Osteoblast (primary cell): ENCODE results near the gene UST. TPM values are rescaled to one million over a fixed set of nuclear protein-coding genes. Genes with fewer than 3 reads are reported as not detected.
A peak's percentile ranks its signal among the peaks of the same experiment; 100 is the strongest.

Source experiments
- DNase-seq: peaks from one replicate; pipeline ENCODE4 v3.0.0; 2011; ENCODE audit warnings: low spot score, mixed read lengths; ENCODE audit not compliant: insufficient read length; ENCODE audit errors: missing footprints
- H2AFZ ChIP-seq: 2 replicates; pipeline ENCODE4 v1.6.0; 2011; ENCODE audit warnings: mild to moderate bottlenecking, low read length
- H3K27ac ChIP-seq: 2 replicates; pipeline ENCODE4 v1.5.1; 2011; ENCODE audit warnings: mild to moderate bottlenecking, low read depth, low read length, moderate library complexity
- H3K27me3 ChIP-seq: 2 replicates; pipeline ENCODE4 v1.6.0; 2012; ENCODE audit warnings: mild to moderate bottlenecking, control low read depth, inconsistent platforms, low read length, moderate library complexity; ENCODE audit not compliant: insufficient read depth
- H3K36me3 ChIP-seq: 2 replicates; pipeline ENCODE4 v1.5.1; 2011; ENCODE audit warnings: mild to moderate bottlenecking, low read length, control low read depth, moderate library complexity; ENCODE audit not compliant: insufficient read depth
- H3K4me1 ChIP-seq: 2 replicates; pipeline ENCODE4 v1.5.1; 2011; ENCODE audit warnings: mild to moderate bottlenecking, low read length, control low read depth, moderate library complexity; ENCODE audit not compliant: insufficient read depth
- H3K4me2 ChIP-seq: 2 replicates; pipeline ENCODE4 v1.6.0; 2011; ENCODE audit warnings: mild to moderate bottlenecking, low read length; ENCODE audit not compliant: insufficient read depth
- H3K4me3 ChIP-seq: fragments of 200-600 bp; sonication (generic); 3 replicates; pipeline ENCODE4 v1.5.1; 2012; ENCODE audit warnings: mild to moderate bottlenecking, low read length, inconsistent platforms; ENCODE audit not compliant: insufficient read depth
- H3K79me2 ChIP-seq: 2 replicates; pipeline ENCODE4 v1.6.0; 2012; ENCODE audit warnings: mild to moderate bottlenecking, low read length, control low read depth, inconsistent platforms; ENCODE audit not compliant: insufficient read depth
- H3K9me3 ChIP-seq: 2 replicates; pipeline ENCODE4 v1.5.1; 2011; ENCODE audit warnings: low read depth, low read length, control low read depth
- H4K20me1 ChIP-seq: 2 replicates; pipeline ENCODE4 v1.6.0; 2012; ENCODE audit warnings: mild to moderate bottlenecking, low read length, control low read depth; ENCODE audit not compliant: insufficient read depth
- CTCF ChIP-seq: IDR thresholded peaks from 2 replicates; pipeline ENCODE4 v1.5.1; 2011; ENCODE audit warnings: mild to moderate bottlenecking, low read depth, low read length, moderate library complexity; ENCODE audit errors: extremely low read depth
- total RNA-seq: library from RNA; depleted of rRNA; stranded (reverse); fragments of >200 nt; gene quantifications from 2 replicates; pipeline ENCODE4 v1.2.3, GENCODE V29; 2012

UST gene
- total RNA-seq, 1 donor: 18.1 TPM

- no peaks in the 10 kb centered on the region for H3K27me3 ChIP-seq
- peaks cover 7% of the 10 kb centered on the region for H3K79me2 ChIP-seq
- TF ChIP-seq CTCF: no peak
- no peak overlapping the region for H3K4me3 ChIP-seq
- no peaks in the 10 kb centered on the region for H3K9me3 ChIP-seq
- no peaks in the 10 kb centered on the region for H3K36me3 ChIP-seq
- H2AFZ ChIP-seq: no peak overlapping the region
- H3K4me1 ChIP-seq: peaks cover 24% of the 10 kb centered on the region
- no peak overlapping the region for H3K4me2 ChIP-seq
- DNase-seq: peak; percentile 29
- H4K20me1 ChIP-seq: no peaks in the 10 kb centered on the region
- no peak overlapping the region for H3K27ac ChIP-seq
Observed at GRCh38 chr6:148864941-148865340, 118.1 kb downstream of the UST start.

- Histone ChIP-seq H2AFZ (no peak overlapping the region), H3K36me3 (no peaks in the 10 kb centered on the region), H3K27ac (no peak overlapping the region), H3K27me3 (no peaks in the 10 kb centered on the region), H3K9me3 (no peaks in the 10 kb centered on the region), H3K4me1 (peaks cover 26% of the 10 kb centered on the region), H3K79me2 (peaks cover 12% of the 10 kb centered on the region), H3K4me2 (no peak overlapping the region), H3K4me3 (no peak overlapping the region), H4K20me1 (no peaks in the 10 kb centered on the region)
- TF ChIP-seq CTCF: no peak
- DNase-seq: no peak
Observed at GRCh38 chr6:148866657-148867268, 119.9 kb downstream of the UST start.

- no peak overlapping the region for H3K4me3 ChIP-seq
- no peaks in the 10 kb centered on the region for H4K20me1 ChIP-seq
- H2AFZ ChIP-seq: no peak overlapping the region
- H3K4me2 ChIP-seq: peak overlapping the region; percentile 28
- H3K27me3 ChIP-seq: no peaks in the 10 kb centered on the region
- no peaks in the 10 kb centered on the region for H3K9me3 ChIP-seq
- H3K36me3 ChIP-seq: no peaks in the 10 kb centered on the region
- no peak for DNase-seq
- peaks cover 12% of the 10 kb centered on the region for H3K79me2 ChIP-seq
- no peak for TF ChIP-seq CTCF
- peak overlapping the region; percentile 73 for H3K27ac ChIP-seq
- peaks cover 26% of the 10 kb centered on the region for H3K4me1 ChIP-seq
Observed at GRCh38 chr6:148867862-148868261, 121.0 kb downstream of the UST start.

- H4K20me1 ChIP-seq: no peaks in the 10 kb centered on the region
- no peaks in the 10 kb centered on the region for H3K36me3 ChIP-seq
- H3K27me3 ChIP-seq: no peaks in the 10 kb centered on the region
- no peak overlapping the region for H2AFZ ChIP-seq
- no peak overlapping the region for H3K4me3 ChIP-seq
- H3K4me2 ChIP-seq: peak overlapping the region; percentile 28
- peak; percentile 91 for DNase-seq
- TF ChIP-seq CTCF: no peak
- peaks cover 12% of the 10 kb centered on the region for H3K79me2 ChIP-seq
- H3K27ac ChIP-seq: peak overlapping the region; percentile 73
- no peaks in the 10 kb centered on the region for H3K9me3 ChIP-seq
- peaks cover 26% of the 10 kb centered on the region for H3K4me1 ChIP-seq
Observed at GRCh38 chr6:148868314-148868713, 121.5 kb downstream of the UST start.
